GM21381 (cell line): ENCODE data around the gene IL17RD.

Experiments
- ATAC-seq: cut with Tn5 transposase; IDR thresholded peaks from one replicate; pipeline ENCODE4 v1.9.1; 2021; ENCODE audit warnings: mild to moderate bottlenecking, moderate library complexity; ENCODE audit not compliant: unreplicated experiment

The IL17RD gene

GRCh38 chr3:57131210-57131588 is 34.0 kb downstream of the IL17RD start:
- ATAC-seq, result no peak

GRCh38 chr3:57130571-57131209 is 34.5 kb downstream of the IL17RD start:
- no peak for ATAC-seq

GRCh38 chr3:57128826-57129667 is 36.1 kb downstream of the IL17RD start:
- ATAC-seq, result no peak

- no peak for ATAC-seq
Measured at GRCh38 chr3:57127891-57128518, 37.1 kb downstream of the IL17RD start.

GRCh38 chr3:57126244-57126643 is 38.9 kb downstream of the IL17RD start:
- no peak for ATAC-seq

- ATAC-seq, result no peak
Measured at GRCh38 chr3:57120451-57121174, 44.5 kb downstream of the IL17RD start.

GRCh38 chr3:57120040-57120439 is 45.1 kb downstream of the IL17RD start:
- no peak for ATAC-seq

- no peak for ATAC-seq
Measured at GRCh38 chr3:57118254-57118653, 46.9 kb downstream of the IL17RD start.

GRCh38 chr3:57116501-57116900 is 48.7 kb downstream of the IL17RD start:
- no peak for ATAC-seq

GRCh38 chr3:57112206-57112605 is 52.9 kb downstream of the IL17RD start:
- ATAC-seq, result no peak

GRCh38 chr3:57110798-57111197 is 54.4 kb downstream of the IL17RD start:
- no peak for ATAC-seq

- ATAC-seq, result no peak
Measured at GRCh38 chr3:57110214-57110613, 54.9 kb downstream of the IL17RD start.

- no peak for ATAC-seq
Measured at GRCh38 chr3:57109437-57110199, 55.5 kb downstream of the IL17RD start.

- no peak for ATAC-seq
Measured at GRCh38 chr3:57108684-57109083, 56.5 kb downstream of the IL17RD start.

GRCh38 chr3:57105585-57105984 is 59.6 kb downstream of the IL17RD start:
- no peak for ATAC-seq

- peak; percentile 62 for ATAC-seq
Measured at GRCh38 chr3:57100046-57100695, 65.0 kb downstream of the IL17RD start.

- ATAC-seq, result no peak
Measured at GRCh38 chr3:57098418-57099310, 66.5 kb downstream of the IL17RD start.

GRCh38 chr3:57097536-57097935 is 67.6 kb downstream of the IL17RD start:
- ATAC-seq, result no peak

- ATAC-seq, result no peak
Measured at GRCh38 chr3:57095363-57095762, 69.8 kb downstream of the IL17RD start.
